ENCODE measurements around the gene TNRC6C. TPM values are rescaled to one million over a fixed set of nuclear protein-coding genes. Genes with fewer than 3 reads are reported as not detected.

The TNRC6C gene
- total and polyA plus RNA-seq, 4 donors, result 1.3 to 7.7 (median 2.9) TPM

Small RNA genes lying within 50 kb of the gene (small RNA-seq; reads per million reads assigned to genes)
- 0.15 reads per million for gene RNU1-80P
- not detected for gene RNU6-625P

Other genes with a start within 250 kb of the TNRC6C start
- gene TMC6, start 170.1 kb downstream of the TNRC6C start, total RNA-seq, result 10 to 100 TPM; 18.3 to 61.9 TPM
- 1 to 10 TPM; 7.7 to 8.4 TPM for gene TMC6, start 170.1 kb downstream of the TNRC6C start, polyA plus RNA-seq
- gene TMC8, start 172.1 kb downstream of the TNRC6C start, total RNA-seq, result 10 to 100 TPM in 1 of 2 donors, 1 to 10 TPM in 1; 7.9 to 14.5 TPM
- gene TMC8, start 172.1 kb downstream of the TNRC6C start, polyA plus RNA-seq, result 1 to 10 TPM; 1.3 to 2.2 TPM
- gene C17orf99, start 187.7 kb downstream of the TNRC6C start, total RNA-seq, result 10 to 100 TPM in 1 of 2 donors, not detected in 1; 98.3 TPM
- not detected for gene C17orf99, start 187.7 kb downstream of the TNRC6C start, polyA plus RNA-seq
- gene SYNGR2, start 209.9 kb downstream of the TNRC6C start, total RNA-seq, result 10 to 100 TPM; 27.9 to 33.6 TPM
- 10 to 100 TPM; 76.8 to 84.7 TPM for gene SYNGR2, start 209.9 kb downstream of the TNRC6C start, polyA plus RNA-seq
- gene TK1, start 228.3 kb downstream of the TNRC6C start, total RNA-seq, result 10 to 100 TPM in 1 of 2 donors, under 1 TPM in 1; 0.84 to 97.6 TPM
- 10 to 100 TPM in 1 of 2 donors, 1 to 10 TPM in 1; 5.9 to 14.2 TPM for gene TK1, start 228.3 kb downstream of the TNRC6C start, polyA plus RNA-seq
- 100 to 1,000 TPM in 1 of 2 donors, 10 to 100 TPM in 1; 73.4 to 201 TPM for gene AFMID, start 228.7 kb downstream of the TNRC6C start, total RNA-seq
- gene AFMID, start 228.7 kb downstream of the TNRC6C start, polyA plus RNA-seq, result 100 to 1,000 TPM; 112 to 165 TPM